T-helper 17 cell (primary cell): ENCODE measurements around the gene SLC6A17. TPM values are rescaled to one million over a fixed set of nuclear protein-coding genes. Genes with fewer than 3 reads are reported as not detected.

ENCODE experiments used
- ATAC-seq: fragments of 150-1000 bp; cut with Tn5 transposase; 2 replicates; pipeline ENCODE4 v1.10.0; 2021; ENCODE audit warnings: mild to moderate bottlenecking, moderate library complexity
- DNase-seq, 3 donors: peaks; one replicate each; pipeline versions ENCODE4 v3.0.0 to v3.0.0-alpha.2; 2020 to 2021
- H3K9me3 ChIP-seq: one replicate; pipeline ENCODE4 v1.7.0; 2013; ENCODE audit warnings: low read length, mild to moderate bottlenecking; ENCODE audit not compliant: control insufficient read depth, poor library complexity, severe bottlenecking
- H3K27ac Mint-ChIP-seq: one replicate; pipeline ENCODE4 v1.8.0; 2022; ENCODE audit warnings: mild to moderate bottlenecking, moderate library complexity, mixed read lengths
- H3K27me3 Mint-ChIP-seq: one replicate; pipeline ENCODE4 v1.8.0; 2022; ENCODE audit warnings: mixed read lengths
- H3K36me3 Mint-ChIP-seq: one replicate; pipeline ENCODE4 v1.8.0; 2022; ENCODE audit warnings: low read depth, mixed read lengths
- H3K4me1 Mint-ChIP-seq: one replicate; pipeline ENCODE4 v1.8.0; 2022; ENCODE audit warnings: mild to moderate bottlenecking, mixed read lengths
- H3K4me3 Mint-ChIP-seq: one replicate; pipeline ENCODE4 v1.8.0; 2022; ENCODE audit warnings: mild to moderate bottlenecking, moderate library complexity, mixed read lengths
- total RNA-seq, 4 donors: library from RNA in 2 of 4; stranded (reverse) in 2 of 4; gene quantifications; one replicate each; pipeline ENCODE4 v1.2.3 and lab custom pipeline; 2022 to 2026

SLC6A17 gene
- not detected for total RNA-seq
- total RNA-seq (lab: John Stamatoyannopoulos, UW): 0 reads per million in 2 donors

GRCh38 chr1:110150330-110151174 is at the start of gene SLC6A17:
Gene SLC6A17 (plus strand): TSS chr1:110150494. CDS start chr1:110166930, 16,436 bp downstream.
- Mint-ChIP-seq H3K27me3 (peaks cover 30% of the 10 kb centered on the region), H3K36me3 (peaks cover 6% of the 10 kb centered on the region), H3K4me3 (peak within 1 kb of the TSS; percentile 49), H3K4me1 (peaks cover 5% of the 10 kb centered on the region), H3K27ac (no peak within 1 kb of the TSS)
- no peaks in the 10 kb centered on the region for H3K9me3 ChIP-seq
- no peak for DNase-seq
- ATAC-seq: no peak

- DNase-seq (no peak), ATAC-seq (no peak)
- Mint-ChIP-seq H3K4me1 (peaks cover 5% of the 10 kb centered on the region), H3K27ac (no peak overlapping the region), H3K27me3 (peaks cover 17% of the 10 kb centered on the region), H3K36me3 (no peaks in the 10 kb centered on the region), H3K4me3 (peak overlapping the region; percentile 43)
- H3K9me3 ChIP-seq: no peaks in the 10 kb centered on the region
These were observed 48.2 kb upstream of the SLC6A17 start for GRCh38 chr1:110102081-110102480.

GRCh38 chr1:110106013-110106941 is 44.0 kb upstream of the SLC6A17 start:
- H3K4me1 Mint-ChIP-seq: peaks cover 5% of the 10 kb centered on the region
- no peak overlapping the region for H3K27ac Mint-ChIP-seq
- H3K9me3 ChIP-seq: no peaks in the 10 kb centered on the region
- ATAC-seq (peak; percentile 86), DNase-seq (peak; percentile 14 to 40 (median 21))
- peaks cover 40% of the 10 kb centered on the region for H3K27me3 Mint-ChIP-seq
- H3K36me3 Mint-ChIP-seq: no peaks in the 10 kb centered on the region
- H3K4me3 Mint-ChIP-seq: no peak overlapping the region

- ATAC-seq: no peak
- Mint-ChIP-seq H3K36me3 (no peaks in the 10 kb centered on the region), H3K27me3 (peaks cover 46% of the 10 kb centered on the region)
These were observed 42.3 kb upstream of the SLC6A17 start for GRCh38 chr1:110107867-110108469.

GRCh38 chr1:110111081-110111480 is 39.2 kb upstream of the SLC6A17 start:
- DNase-seq: no peak
- no peaks in the 10 kb centered on the region for H3K9me3 ChIP-seq
- Mint-ChIP-seq H3K4me1 (peaks cover 2% of the 10 kb centered on the region), H3K27me3 (peaks cover 65% of the 10 kb centered on the region), H3K27ac (no peak overlapping the region), H3K4me3 (no peak overlapping the region), H3K36me3 (no peaks in the 10 kb centered on the region)
- no peak for ATAC-seq

More at GRCh38 chr1:110107867-110108469, 42.3 kb upstream of the SLC6A17 start:
- no peak for DNase-seq
- H3K9me3 ChIP-seq: no peaks in the 10 kb centered on the region
- Mint-ChIP-seq H3K27ac (no peak overlapping the region), H3K4me3 (no peak overlapping the region), H3K4me1 (peaks cover 5% of the 10 kb centered on the region)

- H3K9me3 ChIP-seq: no peaks in the 10 kb centered on the region
- Mint-ChIP-seq H3K27me3 (peaks cover 76% of the 10 kb centered on the region), H3K4me3 (no peak within 1 kb of the TSS), H3K27ac (no peak within 1 kb of the TSS), H3K4me1 (no peaks in the 10 kb centered on the region), H3K36me3 (no peaks in the 10 kb centered on the region)
- no peak for DNase-seq
- ATAC-seq: no peak
These were observed 38.2 kb upstream of the SLC6A17 start, which contains the start of gene UBL4B for GRCh38 chr1:110112143-110112542. Gene UBL4B (plus strand): TSS chr1:110112443. CDS start chr1:110112535, 92 bp downstream.

- no peaks in the 10 kb centered on the region for H3K36me3 Mint-ChIP-seq
- no peaks in the 10 kb centered on the region for H3K9me3 ChIP-seq
- H3K4me1 Mint-ChIP-seq: no peaks in the 10 kb centered on the region
- no peak for DNase-seq
- H3K4me3 Mint-ChIP-seq: no peak overlapping the region
- peaks cover 76% of the 10 kb centered on the region for H3K27me3 Mint-ChIP-seq
- H3K27ac Mint-ChIP-seq: no peak overlapping the region
- no peak for ATAC-seq
These were observed 37.6 kb upstream of the SLC6A17 start for GRCh38 chr1:110112656-110113055.

- no peaks in the 10 kb centered on the region for H3K9me3 ChIP-seq
- Mint-ChIP-seq H3K4me3 (no peak overlapping the region), H3K27ac (no peak overlapping the region), H3K36me3 (no peaks in the 10 kb centered on the region), H3K27me3 (peaks cover 70% of the 10 kb centered on the region), H3K4me1 (no peaks in the 10 kb centered on the region)
- no peak for DNase-seq
- ATAC-seq: no peak
These were observed 36.7 kb upstream of the SLC6A17 start for GRCh38 chr1:110113551-110113950.

GRCh38 chr1:110114173-110114572 is 36.1 kb upstream of the SLC6A17 start:
- Mint-ChIP-seq H3K4me3 (no peak overlapping the region), H3K27ac (no peak overlapping the region), H3K36me3 (no peaks in the 10 kb centered on the region), H3K27me3 (peaks cover 64% of the 10 kb centered on the region), H3K4me1 (no peaks in the 10 kb centered on the region)
- DNase-seq (no peak), ATAC-seq (no peak)
- H3K9me3 ChIP-seq: no peaks in the 10 kb centered on the region

GRCh38 chr1:110114784-110115183 is 35.5 kb upstream of the SLC6A17 start:
- ATAC-seq: no peak
- DNase-seq: no peak
- no peaks in the 10 kb centered on the region for H3K9me3 ChIP-seq
- Mint-ChIP-seq H3K27ac (no peak overlapping the region), H3K4me1 (no peaks in the 10 kb centered on the region), H3K27me3 (peaks cover 58% of the 10 kb centered on the region), H3K36me3 (no peaks in the 10 kb centered on the region), H3K4me3 (no peak overlapping the region)

- Mint-ChIP-seq H3K27me3 (peaks cover 41% of the 10 kb centered on the region), H3K27ac (no peak overlapping the region), H3K36me3 (peaks cover 2% of the 10 kb centered on the region), H3K4me1 (no peaks in the 10 kb centered on the region), H3K4me3 (no peak overlapping the region)
- DNase-seq: no peak
- H3K9me3 ChIP-seq: no peaks in the 10 kb centered on the region
- ATAC-seq: no peak
These were observed 31.5 kb upstream of the SLC6A17 start for GRCh38 chr1:110118636-110119396.

GRCh38 chr1:110119843-110120242 is 30.5 kb upstream of the SLC6A17 start:
- no peak overlapping the region for H3K4me3 Mint-ChIP-seq
- no peaks in the 10 kb centered on the region for H3K9me3 ChIP-seq
- peaks cover 35% of the 10 kb centered on the region for H3K27me3 Mint-ChIP-seq
- H3K4me1 Mint-ChIP-seq: no peaks in the 10 kb centered on the region
- DNase-seq: no peak
- H3K36me3 Mint-ChIP-seq: peaks cover 2% of the 10 kb centered on the region
- no peak overlapping the region for H3K27ac Mint-ChIP-seq
- no peak for ATAC-seq
